A549 (cell line): Measurements from ENCODE around the gene XYLT1. TPM values are rescaled to one million over a fixed set of nuclear protein-coding genes. Genes with fewer than 3 reads are reported as not detected.

Source experiments
- ATAC-seq, 2 experiments: fragments of 200-7000 bp in 1 of 2; fragments of >200 bp in 1 of 2; cut with Nextera tagmentation in 1 of 2; cut with Tn5 transposase in 1 of 2; 3 replicates each; pipeline versions ENCODE4 v1.8.0 to v1.9.1; 2018 to 2020; ENCODE audit warnings: mild to moderate bottlenecking in 1 of 2, moderate library complexity in 1 of 2
- CTCF ChIA-PET: fragments of 300-600 bp; sonication (Branson Sonifier 250); formaldehyde crosslinking; extraction: SDS; loops from one replicate; lab custom pipeline; 2021; ENCODE audit warnings: antibody characterized with exemption, inconsistent platforms; lab: Yijun Ruan, JAX
- POLR2A ChIA-PET: fragments of 350-600 bp; formaldehyde crosslinking; extraction: SDS; loops from one replicate; lab custom pipeline; 2021; ENCODE audit warnings: antibody characterized with exemption, inconsistent platforms; lab: Yijun Ruan, JAX
- DNase-seq, 2 experiments: peaks; one replicate each; pipeline versions ENCODE4 v3.0.0 to v3.0.0-alpha.2; 2011 to 2016; ENCODE audit warnings: low read depth in 1 of 2, low spot score in 1 of 2
- FAIRE-seq: peaks from 2 replicates; lab custom pipeline; 2011; peaks lifted over from hg19 to GRCh38; lab: Jason Lieb, UNC
- H3K27ac ChIP-seq, 2 experiments: fragments of >200 bp; sonication (Bioruptor Twin); formaldehyde crosslinking; 3 replicates each; pipeline ENCODE4 v1.5.1; 2016 to 2017
- H3K4me1 ChIP-seq: fragments of >200 bp; sonication (Bioruptor Twin); formaldehyde crosslinking; 3 replicates; pipeline ENCODE4 v1.6.1; 2016
- H3K4me2 ChIP-seq: fragments of >200 bp; sonication (Bioruptor Twin); formaldehyde crosslinking; 3 replicates; pipeline ENCODE4 v1.6.1; 2016
- H3K4me3 ChIP-seq: fragments of >200 bp; sonication (Bioruptor Twin); formaldehyde crosslinking; 3 replicates; pipeline ENCODE4 v1.5.1; 2016
- H3K9me3 ChIP-seq: fragments of >200 bp; sonication (Bioruptor Twin); formaldehyde crosslinking; 3 replicates; pipeline ENCODE4 v1.6.1; 2016
- EHF ChIP-seq: fragments of 250-450 bp; sonication (Bioruptor Pico); IDR thresholded peaks from 2 replicates; pipeline ENCODE4 v1.5.0; 2020; ENCODE audit warnings: mild to moderate bottlenecking
- EP300 ChIP-seq, 2 experiments: fragments of >200 bp; sonication (Bioruptor Twin); formaldehyde crosslinking; IDR thresholded peaks; 2 replicates in 1 of 2; 3 replicates in 1 of 2; pipeline ENCODE4 v1.6.1; 2016 to 2017
- HOXB13 ChIP-seq: fragments of 250-450 bp; sonication (Bioruptor Pico); IDR thresholded peaks from 2 replicates; pipeline ENCODE4 v1.5.0; 2020; ENCODE audit warnings: low read depth, mild to moderate bottlenecking, moderate library complexity
- KDM5A ChIP-seq: fragments of 200-600 bp; sonication (generic); IDR thresholded peaks from 2 replicates; pipeline ENCODE4 v1.6.1; 2016; ENCODE audit warnings: antibody characterized with exemption, mild to moderate bottlenecking
- MAX ChIP-seq: IDR thresholded peaks from 2 replicates; pipeline ENCODE4 v1.6.1; 2012
- MYC ChIP-seq: IDR thresholded peaks from 2 replicates; pipeline ENCODE4 v1.6.1; 2012; ENCODE audit warnings: mild to moderate bottlenecking, inconsistent platforms, low read length, improper control_type of control experiment, borderline replicate concordance
- NPAS2 ChIP-seq: fragments of 250-450 bp; sonication (Bioruptor Pico); IDR thresholded peaks from 2 replicates; pipeline ENCODE4 v1.8.0; 2022; ENCODE audit warnings: mild to moderate bottlenecking, moderate library complexity, borderline replicate concordance
- PHF8 ChIP-seq: fragments of 200-600 bp; sonication (generic); IDR thresholded peaks from 2 replicates; pipeline ENCODE4 v1.6.1; 2016; ENCODE audit warnings: low read depth, mild to moderate bottlenecking, antibody characterized with exemption, moderate library complexity, borderline replicate concordance
- REST ChIP-seq: fragments of 200-600 bp; sonication (generic); IDR thresholded peaks from 2 replicates; pipeline ENCODE4 v1.6.1; 2016; ENCODE audit warnings: antibody characterized with exemption, mild to moderate bottlenecking, moderate library complexity
- TFCP2L1 ChIP-seq: fragments of 250-450 bp; sonication (Bioruptor Pico); IDR thresholded peaks from 2 replicates; pipeline ENCODE4 v1.5.0; 2021; ENCODE audit warnings: mild to moderate bottlenecking
- ZC3H11A ChIP-seq: fragments of 450-650 bp; IDR thresholded peaks from 2 replicates; pipeline ENCODE4 v1.6.1; 2014; ENCODE audit warnings: antibody characterized with exemption, mild to moderate bottlenecking
- WGBS: methylation state at CpG from one replicate; pipeline ENCODE4 v1.1.6; 2017; ENCODE audit errors: missing lambda C conversion rate; 5-methylcytosine and 5-hydroxymethylcytosine counted together
- polyA plus RNA-seq, 4 experiments: library from polyadenylated mRNA; depleted of rRNA in 3 of 4; stranded (reverse); fragments of >200 nt; fragmentation: RNase III in 1 of 4; extraction: RNeasy Plus Mini Kit Qiagen cat#74134 plus additional on column Dnase treatment in 1 of 4; gene quantifications; 2 replicates in 3 of 4; 3 replicates in 1 of 4; pipeline ENCODE4 v1.2.3, GENCODE V29; 2011 to 2017
- TF ChIP-seq, protein P1 (sequence below): fragments of >200 bp; sonication (Bioruptor Twin); formaldehyde crosslinking; IDR thresholded peaks from 3 replicates; pipeline ENCODE4 v1.5.1; 2016
- TF ChIP-seq, protein P2 (sequence below): fragments of 250-450 bp; sonication (Bioruptor Pico); IDR thresholded peaks from 2 replicates; pipeline ENCODE4 v1.5.0; 2020; ENCODE audit warnings: low read depth, mild to moderate bottlenecking, moderate library complexity
- TF ChIP-seq, protein P3 (sequence below): fragments of >200 bp; sonication (Bioruptor Twin); formaldehyde crosslinking; IDR thresholded peaks from 3 replicates; pipeline ENCODE4 v1.6.1; 2016

Gene XYLT1
- polyA plus RNA-seq, 2 of the 4 experiments (the other 2 are of a cell fraction), result 0.78 to 0.88 TPM

DNA sequence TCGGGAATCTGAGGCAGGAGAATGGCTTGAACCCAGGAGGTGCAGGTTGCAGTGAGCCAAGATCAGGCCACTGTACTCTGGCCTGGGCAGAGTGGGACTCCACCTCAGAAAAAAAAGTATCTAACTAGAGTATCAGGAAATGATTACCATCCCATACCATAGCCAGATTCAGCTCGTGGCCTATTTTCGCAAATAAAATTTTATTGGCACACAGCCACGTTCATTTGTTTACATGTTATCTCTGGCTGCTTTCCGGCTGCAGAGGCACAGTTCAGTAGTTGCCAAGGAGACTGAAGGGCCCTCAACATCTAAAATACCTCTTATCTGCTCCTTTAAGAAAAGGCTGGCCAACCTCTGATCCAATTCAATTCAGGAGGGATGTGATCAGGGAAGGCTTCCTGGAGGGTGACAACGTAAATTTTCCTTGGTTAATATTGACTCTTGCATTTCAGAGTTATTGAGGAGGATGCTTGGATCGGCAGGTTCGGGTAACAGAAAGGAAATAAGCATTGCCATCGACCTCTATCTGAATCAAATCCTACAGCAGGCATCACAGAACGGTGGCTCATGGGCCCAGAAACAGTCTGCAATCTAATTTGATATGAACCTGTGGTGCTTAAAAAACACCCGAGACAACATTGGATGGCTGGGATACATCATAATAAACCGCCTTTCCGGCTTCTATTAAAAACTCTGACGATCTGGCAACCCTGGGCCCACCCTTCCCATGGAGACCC, 73.8 kb downstream of the XYLT1 start:
- no peaks in the 10 kb centered on the region for H3K9me3 ChIP-seq
- H3K4me2 ChIP-seq, result peak overlapping the region; percentile 49
- H3K4me3 ChIP-seq, result no peak overlapping the region
- TF ChIP-seq, protein P1, sequence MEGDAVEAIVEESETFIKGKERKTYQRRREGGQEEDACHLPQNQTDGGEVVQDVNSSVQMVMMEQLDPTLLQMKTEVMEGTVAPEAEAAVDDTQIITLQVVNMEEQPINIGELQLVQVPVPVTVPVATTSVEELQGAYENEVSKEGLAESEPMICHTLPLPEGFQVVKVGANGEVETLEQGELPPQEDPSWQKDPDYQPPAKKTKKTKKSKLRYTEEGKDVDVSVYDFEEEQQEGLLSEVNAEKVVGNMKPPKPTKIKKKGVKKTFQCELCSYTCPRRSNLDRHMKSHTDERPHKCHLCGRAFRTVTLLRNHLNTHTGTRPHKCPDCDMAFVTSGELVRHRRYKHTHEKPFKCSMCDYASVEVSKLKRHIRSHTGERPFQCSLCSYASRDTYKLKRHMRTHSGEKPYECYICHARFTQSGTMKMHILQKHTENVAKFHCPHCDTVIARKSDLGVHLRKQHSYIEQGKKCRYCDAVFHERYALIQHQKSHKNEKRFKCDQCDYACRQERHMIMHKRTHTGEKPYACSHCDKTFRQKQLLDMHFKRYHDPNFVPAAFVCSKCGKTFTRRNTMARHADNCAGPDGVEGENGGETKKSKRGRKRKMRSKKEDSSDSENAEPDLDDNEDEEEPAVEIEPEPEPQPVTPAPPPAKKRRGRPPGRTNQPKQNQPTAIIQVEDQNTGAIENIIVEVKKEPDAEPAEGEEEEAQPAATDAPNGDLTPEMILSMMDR, result no peak
- TF ChIP-seq ZC3H11A (no peak), REST (no peak), EP300 (IDR thresholded peaks at IDR 0.05) (no peak)
- ChIA-PET POLR2A (no interaction called here), CTCF (interaction anchor here (0.6 kb wide), 1 partner anchor 567 kb away, joined by 5 read pairs; no protein-coding TSS in a partner anchor)
- ATAC-seq (no peak), DNase-seq (no peak), FAIRE-seq (no peak)
- WGBS, result 19% methylated on average over 14 of the region's 14 CpGs
- no peak overlapping the region for H3K27ac ChIP-seq
- H3K4me1 ChIP-seq, result peaks cover 12% of the 10 kb centered on the region; the same call in 2 of the 3 replicates

DNA sequence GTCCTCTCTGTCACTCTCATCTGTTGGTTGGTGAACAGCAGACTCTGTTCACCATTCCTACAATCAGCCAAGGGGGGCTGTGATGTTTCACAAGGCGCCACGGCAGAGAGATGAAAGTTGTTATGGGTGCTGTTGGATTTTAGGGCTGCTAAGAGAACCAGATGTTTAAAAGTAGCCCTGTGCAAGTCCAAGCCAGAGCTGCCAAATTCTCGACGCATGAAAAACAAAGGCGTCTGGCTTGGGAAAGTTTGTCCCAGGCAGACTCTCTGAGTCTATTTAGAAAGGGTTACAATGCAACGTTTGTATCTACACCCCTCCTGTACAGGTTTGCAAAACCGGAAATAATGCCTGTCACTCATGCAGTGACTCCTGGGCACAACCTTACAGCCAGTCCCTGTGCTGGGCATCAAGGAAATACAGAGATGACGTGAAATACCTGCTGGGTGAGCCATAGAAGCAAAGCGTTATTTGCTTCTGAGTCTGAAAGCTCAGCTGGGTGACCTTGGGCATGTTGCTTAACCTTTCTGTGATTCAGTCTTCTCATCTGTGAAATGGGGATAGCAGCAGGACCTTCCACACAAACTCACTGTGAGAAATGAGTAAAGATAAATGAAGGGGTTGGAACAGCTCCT, 74.8 kb downstream of the XYLT1 start:
- no peak for FAIRE-seq
- Histone ChIP-seq H3K27ac (no peak overlapping the region), H3K4me1 (peaks cover 12% of the 10 kb centered on the region; the same call in 2 of the 3 replicates), H3K4me2 (no peak overlapping the region), H3K4me3 (no peak overlapping the region), H3K9me3 (no peaks in the 10 kb centered on the region)
- ChIA-PET POLR2A (no interaction called here), CTCF (no interaction called here)
- no peak for ATAC-seq
- 47% methylated on average over 9 of the region's 9 CpGs for WGBS
- TF ChIP-seq KDM5A (no peak), MYC (no peak), MAX (no peak), EHF (CRISPR knock-in tag) (no peak)
- DNase-seq, result no peak

DNA sequence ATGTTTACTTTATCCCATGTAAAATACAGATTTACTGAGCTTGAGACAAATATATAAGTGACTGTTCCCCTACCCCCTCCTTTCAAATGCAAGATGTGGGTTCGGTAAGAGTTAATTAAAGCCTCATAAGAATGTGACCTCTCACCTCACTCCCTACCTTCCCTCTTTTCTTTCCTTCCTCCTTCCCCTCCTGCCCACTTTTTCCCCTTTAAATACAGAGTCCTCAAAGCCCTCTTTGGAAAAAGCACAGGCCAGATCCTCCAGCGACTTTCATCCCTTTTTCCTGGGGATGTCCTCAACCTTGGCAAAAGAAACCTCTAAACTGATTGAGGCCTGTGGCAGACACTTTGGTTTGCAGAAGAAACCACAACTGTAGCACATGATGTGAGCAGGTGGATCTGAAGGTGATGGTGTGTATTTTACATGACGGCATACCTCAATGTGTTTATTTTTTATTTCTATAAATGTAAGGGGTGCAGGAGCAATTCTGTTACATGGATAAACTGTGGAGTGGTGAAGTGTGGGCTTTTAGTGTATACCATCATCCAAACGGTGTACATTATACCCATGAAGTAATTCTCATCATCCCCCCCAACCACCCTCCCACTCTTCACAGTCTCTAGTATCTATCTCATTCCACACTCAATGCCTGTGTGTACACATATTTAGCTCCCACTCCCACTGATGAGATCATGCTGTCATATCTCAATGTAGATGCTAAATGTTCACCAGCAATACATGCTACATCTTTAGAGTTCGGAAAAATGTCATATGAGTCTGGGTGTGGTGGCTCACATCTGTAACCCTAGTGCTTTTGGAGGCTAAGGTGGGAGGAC, 77.7 kb downstream of the XYLT1 start:
- peaks cover 12% of the 10 kb centered on the region; the same call in 2 of the 3 replicates for H3K4me1 ChIP-seq
- H3K4me2 ChIP-seq, result no peak overlapping the region
- no peak for FAIRE-seq
- ChIA-PET POLR2A (no interaction called here), CTCF (no interaction called here)
- 46% methylated on average over 5 of the region's 5 CpGs for WGBS
- H3K9me3 ChIP-seq, result no peaks in the 10 kb centered on the region
- DNase-seq, result no peak
- no peak overlapping the region for H3K27ac ChIP-seq
- H3K4me3 ChIP-seq, result no peak overlapping the region
- ATAC-seq, result no peak
- TF ChIP-seq, protein P2, sequence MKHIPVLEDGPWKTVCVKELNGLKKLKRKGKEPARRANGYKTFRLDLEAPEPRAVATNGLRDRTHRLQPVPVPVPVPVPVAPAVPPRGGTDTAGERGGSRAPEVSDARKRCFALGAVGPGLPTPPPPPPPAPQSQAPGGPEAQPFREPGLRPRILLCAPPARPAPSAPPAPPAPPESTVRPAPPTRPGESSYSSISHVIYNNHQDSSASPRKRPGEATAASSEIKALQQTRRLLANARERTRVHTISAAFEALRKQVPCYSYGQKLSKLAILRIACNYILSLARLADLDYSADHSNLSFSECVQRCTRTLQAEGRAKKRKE, result no peak
- TF ChIP-seq TFCP2L1 (no peak), PHF8 (no peak), MYC (no peak), HOXB13 (CRISPR knock-in tag) (no peak), NPAS2 (CRISPR knock-in tag) (no peak)
- TF ChIP-seq, protein P3, sequence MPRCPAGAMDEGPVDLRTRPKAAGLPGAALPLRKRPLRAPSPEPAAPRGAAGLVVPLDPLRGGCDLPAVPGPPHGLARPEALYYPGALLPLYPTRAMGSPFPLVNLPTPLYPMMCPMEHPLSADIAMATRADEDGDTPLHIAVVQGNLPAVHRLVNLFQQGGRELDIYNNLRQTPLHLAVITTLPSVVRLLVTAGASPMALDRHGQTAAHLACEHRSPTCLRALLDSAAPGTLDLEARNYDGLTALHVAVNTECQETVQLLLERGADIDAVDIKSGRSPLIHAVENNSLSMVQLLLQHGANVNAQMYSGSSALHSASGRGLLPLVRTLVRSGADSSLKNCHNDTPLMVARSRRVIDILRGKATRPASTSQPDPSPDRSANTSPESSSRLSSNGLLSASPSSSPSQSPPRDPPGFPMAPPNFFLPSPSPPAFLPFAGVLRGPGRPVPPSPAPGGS, result no peak
